IMR-90 (cell line): ENCODE data around the gene SKP1. TPM values are rescaled to one million over a fixed set of nuclear protein-coding genes. Genes with fewer than 3 reads are reported as not detected.

Experiments used
- ATAC-seq: fragments of 200-7000 bp; cut with Tn5 transposase; 2 replicates; pipeline ENCODE4 v1.9.1; 2020; ENCODE audit warnings: low read depth, mild to moderate bottlenecking, moderate library complexity
- BruUV-seq: library from RNA; stranded (reverse); fragments of 400-500 nt; replicated peaks from 2 replicates; lab custom pipeline; 2021; lab: Mats Ljungman, UMichigan
- CTCF ChIA-PET: fragments of 300-600 bp; formaldehyde crosslinking; extraction: SDS; loops from one replicate; lab custom pipeline; 2021; ENCODE audit warnings: antibody characterized with exemption; lab: Yijun Ruan, JAX
- POLR2A ChIA-PET: fragments of 300-600 bp; sonication (Branson Sonifier 250); formaldehyde crosslinking; loops from one replicate; lab custom pipeline; 2022; ENCODE audit warnings: antibody characterized with exemption; ENCODE audit not compliant: unreplicated experiment; lab: Charles Lee
- DNase-seq: peaks from one replicate; pipeline ENCODE4 v3.0.0; 2013
- H2AFZ ChIP-seq: replicated peaks from 2 replicates; pipeline ENCODE3; 2013; ENCODE audit warnings: low read length, mild to moderate bottlenecking; ENCODE audit not compliant: poor library complexity
- H2AK5ac ChIP-seq: 2 replicates; pipeline ENCODE4 v1.6.1; 2013; ENCODE audit warnings: low read depth, low read length, inconsistent platforms
- H2AK9ac ChIP-seq: replicated peaks from 2 replicates; pipeline ENCODE3; 2013; ENCODE audit warnings: mild to moderate bottlenecking, low read depth, low read length, moderate library complexity; ENCODE audit not compliant: poor library complexity
- H2BK120ac ChIP-seq: 2 replicates; pipeline ENCODE4 v1.6.1; 2013; ENCODE audit warnings: low read depth, low read length, inconsistent platforms
- H2BK15ac ChIP-seq: 3 replicates; pipeline ENCODE4 v1.6.1; 2013; ENCODE audit warnings: low read depth, low read length, inconsistent platforms
- H2BK20ac ChIP-seq: 2 replicates; pipeline ENCODE4 v1.6.1; 2013; ENCODE audit warnings: low read depth, mild to moderate bottlenecking, inconsistent platforms, low read length, moderate library complexity
- H2BK5ac ChIP-seq: 2 replicates; pipeline ENCODE4 v1.6.1; 2013; ENCODE audit warnings: mild to moderate bottlenecking, low read depth, low read length, inconsistent platforms; ENCODE audit not compliant: poor library complexity, severe bottlenecking
- H3K14ac ChIP-seq: replicated peaks from 2 replicates; pipeline ENCODE4 v1.6.1; 2013; ENCODE audit warnings: low read depth, low read length, inconsistent platforms
- H3K18ac ChIP-seq: 2 replicates; pipeline ENCODE4 v1.6.1; 2013; ENCODE audit warnings: low read depth, low read length, control low read depth
- H3K23ac ChIP-seq: 2 replicates; pipeline ENCODE4 v1.6.1; 2013; ENCODE audit warnings: low read depth, low read length, inconsistent platforms
- H3K27ac ChIP-seq: 2 replicates; pipeline ENCODE4 v1.5.1; 2013; ENCODE audit warnings: mild to moderate bottlenecking, control low read depth, low read length; ENCODE audit not compliant: insufficient read depth
- H3K27me3 ChIP-seq: 2 replicates; pipeline ENCODE4 v1.6.1; 2013; ENCODE audit warnings: low read length; ENCODE audit not compliant: control insufficient read depth, insufficient read depth
- H3K36me3 ChIP-seq: 2 replicates; pipeline ENCODE4 v1.6.1; 2013; ENCODE audit warnings: low read length, mixed read lengths; ENCODE audit not compliant: control insufficient read depth, insufficient read depth
- H3K4ac ChIP-seq: 2 replicates; pipeline ENCODE4 v1.6.1; 2013; ENCODE audit warnings: low read depth, low read length, inconsistent platforms
- H3K4me1 ChIP-seq: 2 replicates; pipeline ENCODE4 v1.6.1; 2013; ENCODE audit warnings: low read length, mixed read lengths; ENCODE audit not compliant: control insufficient read depth, insufficient read depth
- H3K4me2 ChIP-seq: 2 replicates; pipeline ENCODE4 v1.6.1; 2013; ENCODE audit warnings: low read depth, mild to moderate bottlenecking, control low read depth, low read length, moderate library complexity
- H3K4me3 ChIP-seq: 2 replicates; pipeline ENCODE4 v1.5.1; 2013; ENCODE audit warnings: low read depth, mild to moderate bottlenecking, control low read depth, low read length, moderate library complexity; ENCODE audit not compliant: insufficient read depth
- H3K56ac ChIP-seq: 2 replicates; pipeline ENCODE4 v1.6.1; 2013; ENCODE audit warnings: low read length, inconsistent platforms; ENCODE audit not compliant: insufficient read depth; ENCODE audit errors: extremely low read depth
- H3K79me1 ChIP-seq, 2 experiments: 2 replicates each; pipeline ENCODE4 v1.6.1; 2013; ENCODE audit warnings: low read length in 2 of 2, inconsistent platforms in 1 of 2, low read depth in 1 of 2
- H3K9ac ChIP-seq: 2 replicates; pipeline ENCODE4 v1.6.1; 2013; ENCODE audit warnings: low read depth, low read length, control low read depth
- H3K9me1 ChIP-seq: 2 replicates; pipeline ENCODE4 v1.6.1; 2013; ENCODE audit warnings: low read length, inconsistent platforms; ENCODE audit not compliant: insufficient read depth
- H3K9me3 ChIP-seq: 2 replicates; pipeline ENCODE4 v1.6.1; 2013; ENCODE audit warnings: low read length; ENCODE audit not compliant: control insufficient read depth, insufficient read depth
- H4K20me1 ChIP-seq: 2 replicates; pipeline ENCODE4 v1.6.1; 2013; ENCODE audit warnings: low read length, inconsistent platforms; ENCODE audit not compliant: insufficient read depth
- H4K5ac ChIP-seq: 2 replicates; pipeline ENCODE4 v1.6.1; 2013; ENCODE audit warnings: mild to moderate bottlenecking, low read depth, low read length, control low read depth
- H4K8ac ChIP-seq, 2 experiments: 2 replicates each; pipeline ENCODE4 v1.6.1; 2013; ENCODE audit warnings: low read depth in 2 of 2, low read length in 2 of 2, control low read depth in 1 of 2, inconsistent platforms in 1 of 2
- H4K91ac ChIP-seq: 2 replicates; pipeline ENCODE4 v1.6.1; 2013; ENCODE audit warnings: low read depth, low read length, inconsistent platforms; ENCODE audit not compliant: insufficient read depth
- BHLHE40 ChIP-seq: fragments of 150-350 bp; IDR thresholded peaks from 2 replicates; pipeline ENCODE4 v1.6.1; 2016; ENCODE audit warnings: mild to moderate bottlenecking, low read depth, low read length
- CEBPB ChIP-seq: IDR thresholded peaks from 2 replicates; pipeline ENCODE4 v1.6.1; 2012; ENCODE audit warnings: low read depth, low read length, improper control_type of control experiment
- POLR2A ChIP-seq: IDR thresholded peaks from 2 replicates; pipeline ENCODE4 v1.6.1; 2012; ENCODE audit warnings: mild to moderate bottlenecking, low read depth, low read length
- RFX5 ChIP-seq: IDR thresholded peaks from 2 replicates; pipeline ENCODE4 v1.8.0; 2012; ENCODE audit warnings: low read depth, mild to moderate bottlenecking, low read length, moderate library complexity
- WGBS, 2 experiments: methylation state at CpG; one replicate each; pipeline versions ENCODE4 v1.1.5 to v1.1.7; 2013; ENCODE audit warnings: missing lambda C conversion rate in 2 of 2; ENCODE audit not compliant: insufficient read length in 1 of 2; ENCODE audit errors: extremely low coverage in 2 of 2; 5-methylcytosine and 5-hydroxymethylcytosine counted together
- dilution Hi-C: fragments of 300-500 bp; cut with HindIII; formaldehyde crosslinking; loops from one replicate; pipeline ENCODE4 v1.14.3; 2018; ENCODE audit warnings: low sequenced_read_pairs; ENCODE audit not compliant: unreplicated experiment
- in situ Hi-C: fragments of 300-500 bp; cut with MboI; formaldehyde crosslinking; loops from 3 replicates; pipeline ENCODE4 v1.14.3; 2019; ENCODE audit warnings: low sequenced_read_pairs, inconsistent platforms, mixed read lengths
- intact Hi-C: fragments of 100-400 bp; cut with micrococcal nuclease; formaldehyde crosslinking; loops from 2 replicates; pipeline ENCODE4 v1.10.0; 2022
- polyA plus RNA-seq, 3 experiments: library from polyadenylated mRNA; depleted of rRNA; stranded (reverse); fragments of >200 nt; gene quantifications; 2 replicates each; pipeline ENCODE4 v1.2.3, GENCODE V29; 2012; ENCODE audit warnings: low replicate concordance in 1 of 3
- total RNA-seq: library from RNA; depleted of rRNA; stranded (reverse); fragments of >200 nt; gene quantifications from 2 replicates; pipeline ENCODE4 v1.2.3, GENCODE V29; 2012
- TF ChIP-seq, protein P1 (sequence below): fragments of 150-350 bp; IDR thresholded peaks from 2 replicates; pipeline ENCODE4 v1.6.1; 2017; ENCODE audit warnings: mild to moderate bottlenecking, antibody characterized with exemption, low read length, low read depth

The SKP1 gene
- total and polyA plus RNA-seq, 2 of the 4 experiments (the other 2 are of a cell fraction), result 206 to 618 TPM

DNA sequence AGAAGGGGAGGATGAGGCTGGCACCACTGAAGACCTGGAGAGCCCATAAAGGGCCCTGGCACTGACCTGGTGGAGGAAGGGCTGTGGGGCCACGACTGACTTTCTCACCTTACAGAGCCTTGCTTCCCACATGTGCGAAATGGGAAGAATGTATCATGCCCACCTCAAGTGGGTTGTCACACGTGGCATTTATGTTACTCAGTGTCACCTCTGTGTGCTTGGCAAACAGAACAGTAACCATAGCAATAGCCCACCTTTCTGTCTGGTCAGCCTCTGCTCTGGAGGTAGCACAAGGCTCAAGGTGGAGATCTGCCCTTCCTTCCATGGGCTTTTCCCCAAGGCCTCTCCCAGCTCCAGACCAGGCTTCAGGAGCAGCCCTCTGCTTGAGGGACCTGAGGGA, 45.6 kb downstream of the SKP1 start:
- Histone ChIP-seq H3K18ac (no peak overlapping the region), H3K9me3 (no peaks in the 10 kb centered on the region), H3K14ac (no peak overlapping the region), H3K9me1 (peaks cover 9% of the 10 kb centered on the region), H3K36me3 (peaks cover 42% of the 10 kb centered on the region), H2AK9ac (no peak overlapping the region), H2BK20ac (no peak overlapping the region), H2BK5ac (no peak overlapping the region), H3K56ac (no peak overlapping the region), H3K4me3 (no peak overlapping the region), H3K23ac (no peak overlapping the region), H3K27me3 (no peaks in the 10 kb centered on the region), H2AK5ac (no peak overlapping the region), H2AFZ (no peak overlapping the region), H3K79me1 (peaks cover 20 to 74% of the 10 kb centered on the region in 2 experiments), H3K4me2 (no peak overlapping the region), H4K8ac (no peak overlapping the region), H3K9ac (no peak overlapping the region), H4K5ac (no peak overlapping the region), H4K91ac (no peak overlapping the region), H2BK120ac (no peak overlapping the region), H3K27ac (no peak overlapping the region), H3K4me1 (no peaks in the 10 kb centered on the region; the same call in 1 of the 2 replicates), H3K4ac (no peak overlapping the region), H2BK15ac (no peak overlapping the region), H4K20me1 (peaks cover 26% of the 10 kb centered on the region)
- CTCF ChIA-PET, result no interaction called here
- in situ Hi-C loops, result no loop called here
- BruUV-seq, result no TSS peak
- no peak for ATAC-seq
- TF ChIP-seq, protein P1, sequence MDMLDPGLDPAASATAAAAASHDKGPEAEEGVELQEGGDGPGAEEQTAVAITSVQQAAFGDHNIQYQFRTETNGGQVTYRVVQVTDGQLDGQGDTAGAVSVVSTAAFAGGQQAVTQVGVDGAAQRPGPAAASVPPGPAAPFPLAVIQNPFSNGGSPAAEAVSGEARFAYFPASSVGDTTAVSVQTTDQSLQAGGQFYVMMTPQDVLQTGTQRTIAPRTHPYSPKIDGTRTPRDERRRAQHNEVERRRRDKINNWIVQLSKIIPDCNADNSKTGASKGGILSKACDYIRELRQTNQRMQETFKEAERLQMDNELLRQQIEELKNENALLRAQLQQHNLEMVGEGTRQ, result no peak
- TF ChIP-seq RFX5 (no peak), POLR2A (no peak), CEBPB (no peak), BHLHE40 (no peak)
- dilution Hi-C loops, result no loop called here
- POLR2A ChIA-PET, result no interaction called here
- intact Hi-C loops, result no loop called here
- DNase-seq, result no peak
- 67% methylated on average over 2 of the region's 3 CpGs; no CpG with 5 or more reads in 1 of the 2 experiments for WGBS, 2 experiments
